Measurements from ENCODE around the gene FOXN3.

- no peak for TF ChIP-seq CTCF (conservative IDR thresholded peaks at IDR 0.05; ENCODE audit: low read length)
- no peak for TF ChIP-seq EZH2phosphoT487 (IDR thresholded peaks at IDR 0.05; ENCODE audit: borderline replicate concordance)
These were observed 218.3 kb downstream of the FOXN3 start for GRCh38 chr14:89198544-89199329.
